HCT116 (cell line): Measurements from ENCODE around the gene PCK2.

Experiments used
- CEBPB ChIP-seq: IDR thresholded peaks from 2 replicates; pipeline ENCODE4 v1.6.1; 2012; ENCODE audit warnings: low read depth
- EZH2 ChIP-seq: fragments of 200-600 bp; sonication (generic); IDR thresholded peaks from 2 replicates; pipeline ENCODE4 v1.6.1; 2017; ENCODE audit warnings: antibody characterized with exemption, mixed run types
- POLR2A ChIP-seq: IDR thresholded peaks from 2 replicates; pipeline ENCODE4 v1.7.0; 2011; ENCODE audit warnings: borderline replicate concordance; ENCODE audit not compliant: insufficient read depth, insufficient read length; ENCODE audit errors: extremely low read depth
- POLR2AphosphoS5 ChIP-seq: IDR thresholded peaks from 2 replicates; pipeline ENCODE4 v1.6.1; 2011; ENCODE audit warnings: mild to moderate bottlenecking, low read depth, low read length, moderate library complexity
- RAD21 ChIP-seq: IDR thresholded peaks from 2 replicates; pipeline ENCODE4 v1.6.1; 2012; ENCODE audit warnings: low read depth, mild to moderate bottlenecking
- REST ChIP-seq: IDR thresholded peaks from 2 replicates; pipeline ENCODE4 v1.6.1; 2012; ENCODE audit warnings: low read depth
- SIN3A ChIP-seq: IDR thresholded peaks from 2 replicates; pipeline ENCODE4 v1.6.1; 2012; ENCODE audit warnings: low read depth
- SP1 ChIP-seq: IDR thresholded peaks from 2 replicates; pipeline ENCODE4 v1.6.1; 2012; ENCODE audit warnings: low read depth
- TCF7L2 ChIP-seq: IDR thresholded peaks from 2 replicates; pipeline ENCODE4 v1.7.0; 2011; ENCODE audit warnings: borderline replicate concordance, inconsistent platforms; ENCODE audit not compliant: insufficient read depth, insufficient read length; ENCODE audit errors: extremely low read depth
- YY1 ChIP-seq: IDR thresholded peaks from 2 replicates; pipeline ENCODE4 v1.6.1; 2011; ENCODE audit warnings: low read length, low read depth, moderate library complexity, mild to moderate bottlenecking; ENCODE audit not compliant: insufficient replicate concordance; ENCODE audit errors: extremely low read depth
- TF ChIP-seq, protein P1 (sequence below), 3 experiments: fragments of 200-600 bp in 1 of 3; sonication (generic) in 1 of 3; IDR thresholded peaks in 2 of 3; conservative IDR thresholded peaks in 1 of 3; 2 replicates each; pipeline ENCODE4 v1.5.1; 2012 to 2017; ENCODE audit warnings: low read depth in 2 of 3, low read length in 2 of 3, antibody characterized with exemption in 1 of 3, borderline replicate concordance in 1 of 3, control low read depth in 1 of 3, mild to moderate bottlenecking in 1 of 3, mixed read lengths in 1 of 3, mixed run types in 1 of 3, moderate library complexity in 1 of 3; ENCODE audit not compliant: insufficient read depth in 1 of 3

- TF ChIP-seq YY1 (no peak), POLR2AphosphoS5 (no peak), CEBPB (no peak), RAD21 (no peak), POLR2A (no peak), SIN3A (no peak), SP1 (no peak), EZH2 (no peak), REST (no peak), TCF7L2 (no peak)
- TF ChIP-seq, protein P1, sequence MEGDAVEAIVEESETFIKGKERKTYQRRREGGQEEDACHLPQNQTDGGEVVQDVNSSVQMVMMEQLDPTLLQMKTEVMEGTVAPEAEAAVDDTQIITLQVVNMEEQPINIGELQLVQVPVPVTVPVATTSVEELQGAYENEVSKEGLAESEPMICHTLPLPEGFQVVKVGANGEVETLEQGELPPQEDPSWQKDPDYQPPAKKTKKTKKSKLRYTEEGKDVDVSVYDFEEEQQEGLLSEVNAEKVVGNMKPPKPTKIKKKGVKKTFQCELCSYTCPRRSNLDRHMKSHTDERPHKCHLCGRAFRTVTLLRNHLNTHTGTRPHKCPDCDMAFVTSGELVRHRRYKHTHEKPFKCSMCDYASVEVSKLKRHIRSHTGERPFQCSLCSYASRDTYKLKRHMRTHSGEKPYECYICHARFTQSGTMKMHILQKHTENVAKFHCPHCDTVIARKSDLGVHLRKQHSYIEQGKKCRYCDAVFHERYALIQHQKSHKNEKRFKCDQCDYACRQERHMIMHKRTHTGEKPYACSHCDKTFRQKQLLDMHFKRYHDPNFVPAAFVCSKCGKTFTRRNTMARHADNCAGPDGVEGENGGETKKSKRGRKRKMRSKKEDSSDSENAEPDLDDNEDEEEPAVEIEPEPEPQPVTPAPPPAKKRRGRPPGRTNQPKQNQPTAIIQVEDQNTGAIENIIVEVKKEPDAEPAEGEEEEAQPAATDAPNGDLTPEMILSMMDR (IDR thresholded peaks at IDR 0.05 in 2 of 3, conservative IDR thresholded peaks at IDR 0.05 in 1 of 3; ENCODE audit: borderline replicate concordance in 1 of 3, insufficient read depth in 1 of 3, low read depth in 2 of 3, low read length in 2 of 3), result no peak
Observed at GRCh38 chr14:24077086-24077485, 17.0 kb upstream of the PCK2 start.
